ENCODE data around the gene PPM1B. TPM values are rescaled to one million over a fixed set of nuclear protein-coding genes. Genes with fewer than 3 reads are reported as not detected.

The PPM1B gene
- total and polyA plus RNA-seq, 2 of the 8 experiments (the other 6 are each of a cell fraction or from before 2014, with no cell fraction given) = 43.6 to 126 TPM

DNA sequence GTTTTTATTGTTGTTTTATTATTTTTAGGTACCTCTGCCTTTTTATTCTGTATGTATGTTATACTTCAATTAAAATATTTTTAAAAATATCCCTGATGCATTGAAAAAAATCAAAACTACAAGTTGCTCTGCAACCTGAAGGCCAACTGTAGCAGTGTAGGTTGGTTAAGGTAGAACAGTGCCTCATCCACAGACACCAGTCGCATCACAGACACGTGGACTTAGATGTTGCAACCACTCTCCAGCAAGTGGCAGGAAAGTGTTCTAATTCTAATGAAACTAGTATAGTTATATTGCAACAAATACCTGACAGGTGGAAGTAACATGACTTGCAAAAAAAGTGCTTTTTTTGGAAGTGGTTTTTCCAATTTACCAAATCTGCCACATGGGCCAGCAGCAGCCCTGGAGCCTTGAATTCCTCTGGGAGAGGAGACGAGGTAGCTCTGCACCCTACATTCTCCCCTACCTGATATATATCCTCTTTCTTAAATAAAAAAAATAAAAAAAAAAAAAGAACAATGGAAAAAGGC, 78.2 kb downstream of the PPM1B start (continued):
- TF ChIP-seq EGR1 (IDR thresholded peaks at IDR 0.05; ENCODE audit: borderline replicate concordance, low read depth, low read length) = no peak
- TF ChIP-seq BACH1 (IDR thresholded peaks at IDR 0.05; ENCODE audit: low read length) = no peak
- no peak for TF ChIP-seq CTBP2 (IDR thresholded peaks at IDR 0.05; ENCODE audit: borderline replicate concordance, insufficient read depth, insufficient read length, low read length)
- TF ChIP-seq EZH2 (IDR thresholded peaks at IDR 0.05; ENCODE audit: low read depth, low read length, severe bottlenecking) = no peak
